Activated CD4-positive, CD25-positive, alpha-beta regulatory T cell (primary cell): ENCODE data around the gene HOXA13.

Source experiments
- DNase-seq, 4 experiments: peaks; one replicate each; lab custom pipeline; 2025; lab: John Stamatoyannopoulos, UW

HOXA13 gene

DNA sequence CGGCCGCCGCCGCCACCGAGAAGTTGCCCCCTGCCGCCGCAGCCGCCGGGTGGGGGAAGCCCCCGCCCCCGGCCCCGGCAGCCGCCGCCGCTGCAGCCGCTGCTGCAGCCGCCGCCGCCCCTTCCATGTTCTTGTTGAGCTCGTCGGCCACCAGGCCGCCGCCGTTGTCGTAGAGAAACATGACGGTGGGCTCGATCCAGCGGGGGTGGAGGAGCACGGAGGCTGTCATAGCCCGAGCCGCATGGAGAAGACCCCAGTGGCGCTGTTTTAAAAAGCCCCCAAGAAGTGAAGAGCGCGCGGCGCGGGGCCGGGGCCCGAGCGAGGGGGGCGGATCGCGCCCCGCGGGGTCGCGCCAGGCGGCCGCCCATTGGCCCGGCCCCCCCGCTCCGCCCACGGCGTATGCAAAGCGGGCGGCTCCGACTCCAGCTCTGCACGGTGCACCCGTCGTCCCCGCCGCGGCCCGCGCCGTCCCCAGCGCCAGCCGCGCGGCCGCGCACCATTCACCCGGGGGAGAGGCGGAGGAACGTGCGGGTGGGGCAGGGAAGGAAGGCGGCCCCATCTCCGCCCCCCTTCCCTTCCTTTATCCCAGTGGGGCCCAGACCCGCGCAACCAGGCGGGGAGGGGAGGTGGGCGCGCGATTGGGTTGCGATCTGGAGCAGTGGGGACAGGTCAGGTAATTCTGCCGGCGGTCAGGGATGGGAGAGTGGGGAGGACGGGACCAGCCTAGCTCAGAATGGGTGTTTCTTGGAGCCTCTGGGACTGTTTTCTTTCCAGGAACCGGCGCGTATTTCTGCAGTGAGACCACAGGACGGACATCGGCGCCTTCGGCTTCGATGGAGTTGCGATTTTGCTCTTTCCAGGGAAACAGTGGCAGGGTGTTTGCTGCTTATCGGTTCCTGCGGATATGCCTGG is at the start of gene HOXA13:
TSS of gene HOXA13 (minus strand) at position 243 of the 912 bp plus-strand sequence. CDS start at position 229, 14 bp downstream.
- no peak for DNase-seq

DNA sequence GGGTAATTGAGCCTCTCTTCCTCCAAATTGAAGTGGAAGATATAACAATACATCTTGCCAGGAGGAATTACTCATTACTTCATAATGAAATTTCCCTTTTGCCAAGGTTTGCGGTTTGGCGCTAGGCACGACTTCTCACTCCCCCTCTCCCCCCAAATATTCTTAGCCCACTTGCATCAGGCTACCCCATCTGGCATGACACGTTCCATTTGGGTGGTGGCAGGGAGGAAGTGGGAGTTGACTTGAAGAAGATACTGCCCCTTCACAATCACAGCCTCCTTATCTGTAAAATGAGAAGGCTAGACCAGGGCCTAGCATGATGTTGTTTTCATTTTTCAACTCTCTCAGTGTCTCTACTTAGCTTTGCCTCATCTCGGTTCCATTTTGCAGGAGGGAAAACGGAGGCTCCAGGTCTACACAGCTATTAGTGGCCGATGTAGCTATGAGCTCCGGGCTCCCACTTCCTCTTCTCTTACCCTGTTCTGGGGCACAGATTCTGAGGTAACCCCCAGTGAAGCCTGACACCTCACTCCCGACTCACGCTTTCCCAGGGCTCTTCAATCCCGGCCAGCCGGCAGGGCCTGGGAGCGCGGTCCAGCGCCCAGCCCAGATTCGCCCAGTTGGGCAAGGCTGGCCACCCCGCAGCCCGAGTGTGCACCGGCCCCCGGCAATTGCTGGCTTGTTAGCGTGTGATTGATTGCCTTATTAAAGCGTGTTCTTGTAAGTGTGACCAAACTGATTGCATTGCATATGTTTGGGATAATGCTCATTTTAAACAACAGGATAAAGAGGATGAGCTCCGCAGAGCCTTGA is 49.2 kb upstream of the HOXA13 start:
- DNase-seq, result no peak

DNA sequence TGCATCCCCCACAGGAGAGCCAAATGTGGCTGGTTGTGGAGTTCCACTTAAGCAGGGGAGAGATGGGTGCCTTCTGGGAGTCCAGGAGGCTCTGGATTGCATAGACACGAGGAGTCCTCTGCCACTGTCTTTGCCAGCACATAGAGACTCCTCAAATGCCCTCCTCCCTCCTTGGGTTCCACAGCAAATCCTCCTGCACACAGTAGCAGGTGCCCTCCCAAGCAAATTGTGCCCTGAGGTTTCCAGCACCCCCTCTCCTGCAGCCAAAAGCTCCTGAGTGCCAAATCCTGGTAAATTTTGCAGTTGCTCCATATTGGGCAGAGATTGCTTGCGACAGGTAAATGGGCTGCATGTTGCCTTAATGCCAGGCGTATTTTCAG is 48.5 kb upstream of the HOXA13 start:
- no peak for DNase-seq

DNA sequence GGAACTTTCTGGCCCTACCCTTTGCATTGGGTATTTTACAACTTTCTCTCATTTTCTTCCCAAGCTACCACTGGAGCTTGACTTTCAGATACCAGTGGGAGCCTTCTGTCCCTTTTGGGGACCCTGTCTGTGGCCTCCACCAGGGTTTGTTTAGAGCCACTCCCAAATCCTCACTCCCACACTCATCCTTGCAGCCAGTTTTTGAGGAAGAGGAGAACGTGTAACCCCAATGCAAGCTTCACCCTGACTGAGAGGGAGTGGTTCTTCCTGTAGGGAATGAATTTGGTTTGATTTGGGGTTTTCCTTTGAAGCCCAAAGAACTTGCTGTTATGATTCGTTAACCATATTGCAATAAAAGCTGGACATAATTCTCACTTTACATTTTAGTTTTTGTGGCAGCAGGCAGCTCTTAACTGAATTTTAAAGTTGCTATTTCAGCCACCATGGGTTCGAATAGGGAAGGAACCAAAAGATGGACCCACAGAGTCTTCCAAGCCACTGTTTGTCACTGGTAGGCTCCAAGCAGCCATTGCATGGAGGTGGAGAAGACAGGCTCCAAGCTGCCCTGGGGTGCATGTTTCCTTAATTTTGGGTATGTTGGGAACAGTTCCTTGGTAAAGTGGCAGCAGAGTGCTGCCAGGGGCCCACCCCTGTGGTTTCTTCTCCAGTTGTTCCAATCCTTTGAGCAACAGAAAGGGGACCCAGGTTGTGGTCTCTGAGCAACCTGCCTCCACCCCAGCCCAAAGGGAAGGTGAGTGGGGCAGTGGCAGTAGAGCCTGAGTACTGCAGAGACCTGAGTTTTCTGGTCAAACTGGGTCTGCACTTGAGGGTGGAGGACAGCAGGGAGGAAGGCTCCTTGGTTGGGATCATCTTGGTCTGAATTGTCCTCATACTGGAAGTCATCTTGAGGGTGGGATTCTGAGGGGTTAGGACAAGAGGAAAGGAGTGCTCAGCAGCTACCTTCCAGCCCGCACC is 47.8 kb upstream of the HOXA13 start:
- DNase-seq, result no peak

- DNase-seq, result no peak
Observed at GRCh38 chr7:27247000-27247399, 47.1 kb upstream of the HOXA13 start.

DNA sequence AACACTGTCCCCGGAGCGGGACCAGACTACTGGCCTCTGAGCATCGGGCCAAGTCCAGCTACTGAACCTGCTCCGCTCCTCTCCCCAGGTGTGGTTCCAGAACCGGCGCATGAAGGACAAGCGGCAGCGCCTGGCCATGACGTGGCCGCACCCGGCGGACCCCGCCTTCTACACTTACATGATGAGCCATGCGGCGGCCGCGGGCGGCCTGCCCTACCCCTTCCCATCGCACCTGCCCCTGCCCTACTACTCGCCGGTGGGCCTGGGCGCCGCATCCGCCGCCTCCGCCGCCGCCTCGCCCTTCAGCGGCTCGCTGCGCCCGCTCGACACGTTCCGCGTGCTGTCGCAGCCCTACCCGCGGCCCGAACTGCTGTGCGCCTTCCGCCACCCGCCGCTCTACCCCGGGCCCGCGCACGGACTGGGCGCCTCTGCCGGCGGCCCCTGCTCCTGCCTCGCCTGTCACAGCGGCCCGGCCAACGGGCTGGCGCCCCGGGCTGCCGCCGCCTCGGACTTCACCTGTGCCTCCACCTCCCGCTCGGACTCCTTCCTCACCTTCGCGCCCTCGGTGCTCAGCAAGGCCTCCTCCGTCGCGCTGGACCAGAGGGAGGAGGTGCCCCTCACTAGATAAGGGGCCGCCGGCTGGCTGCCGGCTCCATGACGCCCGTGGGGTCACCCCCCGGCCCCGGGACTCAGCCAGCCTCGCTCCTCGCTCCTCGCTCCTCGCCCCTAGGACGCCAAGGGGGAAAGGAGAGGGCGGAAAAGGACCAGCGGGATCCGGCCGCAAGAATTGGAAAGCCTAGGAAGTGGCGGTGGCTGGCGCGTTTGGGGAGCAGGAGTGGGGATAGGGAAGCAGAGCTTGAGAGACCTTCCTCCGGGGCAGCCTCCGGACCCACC is 46.2 kb upstream of the HOXA13 start:
- no peak for DNase-seq

- no peak for DNase-seq
Observed at GRCh38 chr7:27245124-27245797, 45.4 kb upstream of the HOXA13 start.

DNA sequence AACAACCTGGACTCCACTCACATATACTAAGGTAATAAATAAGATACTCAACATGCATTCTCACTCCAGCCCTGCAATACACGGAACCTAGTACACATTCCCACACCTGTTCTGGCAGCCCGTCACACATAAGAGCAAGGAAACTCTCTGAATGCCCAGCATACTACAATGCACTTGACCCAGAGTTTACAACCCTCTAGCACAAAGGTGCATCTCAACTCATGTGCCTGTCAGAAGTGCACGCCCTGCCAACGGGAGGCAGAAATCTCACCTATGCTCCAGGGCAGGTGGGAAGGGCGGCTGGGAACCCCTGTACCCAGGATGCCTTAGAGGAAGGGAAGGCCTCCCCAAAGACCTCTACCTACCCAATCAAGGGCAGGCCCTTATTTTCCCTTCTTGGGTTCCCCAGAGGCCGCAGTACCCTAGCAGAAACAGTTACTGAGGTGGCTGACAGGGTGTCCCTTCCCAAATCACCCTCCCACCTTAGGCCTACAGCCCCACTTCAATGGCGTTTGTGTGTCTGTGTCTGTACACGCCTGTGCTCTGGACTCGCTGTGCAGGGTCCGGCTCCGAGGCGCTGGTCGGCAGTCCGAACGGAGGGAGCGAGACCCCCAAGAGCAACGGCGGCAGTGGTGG is 44.7 kb upstream of the HOXA13 start:
- DNase-seq, result no peak

DNA sequence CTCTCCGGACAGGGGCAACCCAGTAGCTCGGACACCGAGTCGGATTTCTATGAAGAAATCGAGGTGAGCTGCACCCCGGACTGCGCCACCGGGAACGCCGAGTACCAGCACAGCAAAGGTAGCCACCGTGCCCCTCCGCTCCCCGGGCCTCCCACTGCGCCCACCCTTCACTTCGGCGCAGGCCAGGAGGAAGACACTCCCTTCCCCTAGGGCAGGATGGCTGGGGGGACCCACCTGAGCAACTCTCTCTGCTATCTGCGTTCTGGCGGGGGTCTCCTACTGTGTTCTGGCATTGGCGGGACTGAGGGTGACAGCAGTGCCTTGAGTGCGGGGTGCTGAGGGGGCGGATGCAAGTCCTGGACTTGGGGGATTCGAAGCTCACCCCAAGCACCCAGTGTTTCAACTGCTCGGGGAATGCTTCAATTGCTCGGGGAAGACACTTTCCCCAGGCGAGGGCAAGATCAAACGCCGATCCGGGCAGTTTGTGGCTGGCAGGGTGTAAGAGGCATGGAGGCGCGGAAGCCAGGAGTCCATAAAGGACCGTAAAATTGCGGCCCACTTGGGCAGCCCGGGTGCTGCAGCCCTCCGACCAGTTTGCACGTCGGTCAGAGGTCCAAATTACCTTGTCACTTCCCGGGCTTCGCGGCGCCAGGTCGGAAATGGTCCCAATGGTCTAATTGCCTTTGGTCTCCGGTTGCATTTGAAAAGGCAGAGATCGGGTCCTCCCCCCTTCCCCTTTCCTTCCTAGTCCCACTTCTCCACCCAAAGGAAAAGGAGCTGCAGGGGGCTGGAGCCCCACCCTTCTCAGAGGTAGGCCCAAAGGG is 43.7 kb upstream of the HOXA13 start:
- DNase-seq, result no peak

DNA sequence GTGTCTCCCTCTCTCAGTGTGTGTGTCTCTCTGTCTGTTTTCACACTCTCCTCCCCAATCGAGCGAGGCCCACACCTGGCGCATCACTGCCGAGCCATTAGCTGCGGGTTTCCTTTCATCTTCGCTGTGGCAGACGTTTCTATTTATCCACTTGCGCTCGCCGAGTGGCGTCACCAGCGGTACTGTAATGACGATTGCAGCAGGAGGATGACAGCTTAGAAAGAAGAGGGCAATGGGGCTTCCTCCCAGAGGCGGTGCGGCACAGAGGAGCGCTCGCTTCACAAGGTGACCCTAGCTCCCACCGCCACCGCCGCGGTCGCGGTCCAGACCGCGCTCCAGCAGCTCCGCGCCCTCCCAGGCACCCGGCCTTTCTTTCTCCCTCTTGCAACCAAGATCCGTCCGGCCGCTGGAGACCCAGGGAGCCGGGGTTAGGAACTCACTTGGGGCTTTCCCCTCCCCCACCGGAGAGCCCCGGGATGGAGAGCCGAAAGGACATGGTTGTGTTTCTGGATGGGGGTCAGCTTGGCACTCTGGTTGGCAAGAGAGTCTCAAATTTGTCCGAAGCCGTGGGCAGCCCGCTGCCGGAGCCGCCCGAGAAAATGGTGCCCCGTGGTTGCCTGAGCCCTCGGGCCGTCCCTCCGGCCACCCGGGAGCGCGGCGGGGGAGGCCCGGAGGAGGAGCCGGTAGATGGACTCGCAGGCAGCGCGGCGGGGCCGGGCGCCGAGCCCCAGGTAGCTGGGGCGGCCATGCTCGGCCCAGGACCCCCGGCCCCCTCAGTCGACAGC is 42.9 kb upstream of the HOXA13 start, which contains the start of gene EVX1:
TSS of gene EVX1 (plus strand) at position 248 of the 785 bp plus-strand sequence. CDS start at position 477, 229 bp downstream.
- peak in 1 of 4 experiments; percentile 12 for DNase-seq

DNA sequence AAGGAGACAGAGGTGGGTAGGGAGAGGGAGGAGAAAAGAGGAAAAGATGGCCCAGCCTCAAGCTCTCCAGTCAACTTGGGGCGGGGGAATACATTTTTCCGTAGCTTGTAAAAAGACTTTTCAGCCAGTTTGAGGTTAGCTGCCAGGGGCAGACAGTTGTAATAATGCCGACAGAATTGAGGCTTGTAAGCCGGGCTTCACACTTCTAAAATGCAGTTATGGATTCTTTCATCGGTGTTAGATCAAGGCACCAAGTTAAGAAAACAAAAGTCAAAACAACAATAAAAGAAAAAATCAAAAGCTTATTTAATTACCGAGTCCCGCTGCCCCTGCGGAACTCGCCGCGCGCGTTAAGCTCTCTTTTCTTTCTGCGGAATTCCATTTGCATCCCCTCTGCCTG is 42.3 kb upstream of the HOXA13 start:
- DNase-seq, result no peak

DNA sequence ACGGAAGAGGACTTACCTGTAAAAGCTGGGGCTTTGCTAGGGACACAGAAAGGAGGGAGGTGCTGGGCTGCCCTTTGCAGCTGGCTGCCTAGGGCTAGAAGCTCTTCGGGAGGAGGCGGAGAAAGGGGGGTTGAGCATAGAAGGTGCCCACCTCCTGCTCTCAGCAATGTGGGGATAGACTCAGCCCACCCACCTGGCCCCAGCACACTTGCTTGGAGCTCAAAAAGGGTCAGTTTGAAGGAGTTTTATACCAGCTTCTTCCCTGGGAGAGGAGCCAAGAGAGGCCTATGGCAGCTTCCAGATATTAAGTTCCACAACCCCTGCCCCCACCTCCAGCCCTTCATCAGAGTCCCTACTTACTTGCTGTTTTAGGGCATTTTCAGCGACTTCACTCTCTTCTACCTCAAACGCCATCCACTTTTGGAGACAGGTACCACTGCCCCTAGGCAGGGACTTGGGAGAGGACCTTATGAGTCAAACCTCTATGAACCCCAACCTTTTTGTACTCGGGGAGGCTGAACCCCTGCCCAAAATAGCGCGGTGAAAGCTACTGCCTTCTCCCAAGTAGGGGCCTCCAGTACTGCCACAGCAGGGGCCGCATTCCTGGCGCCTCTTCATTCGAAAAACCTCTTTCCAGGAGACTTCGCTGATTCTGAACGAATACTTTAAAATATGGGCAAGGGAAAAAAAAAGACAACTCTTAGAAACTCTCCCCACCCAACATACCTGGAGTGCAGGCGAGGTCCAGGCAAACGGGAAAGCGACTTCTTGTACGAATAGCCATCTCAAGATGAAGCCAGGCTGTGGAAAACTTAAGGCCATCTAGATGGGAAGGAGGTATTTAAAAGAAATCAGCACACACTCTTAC is 41.5 kb upstream of the HOXA13 start:
- no peak for DNase-seq

- DNase-seq, result no peak
Observed at GRCh38 chr7:27240015-27240731, 40.3 kb upstream of the HOXA13 start.

DNA sequence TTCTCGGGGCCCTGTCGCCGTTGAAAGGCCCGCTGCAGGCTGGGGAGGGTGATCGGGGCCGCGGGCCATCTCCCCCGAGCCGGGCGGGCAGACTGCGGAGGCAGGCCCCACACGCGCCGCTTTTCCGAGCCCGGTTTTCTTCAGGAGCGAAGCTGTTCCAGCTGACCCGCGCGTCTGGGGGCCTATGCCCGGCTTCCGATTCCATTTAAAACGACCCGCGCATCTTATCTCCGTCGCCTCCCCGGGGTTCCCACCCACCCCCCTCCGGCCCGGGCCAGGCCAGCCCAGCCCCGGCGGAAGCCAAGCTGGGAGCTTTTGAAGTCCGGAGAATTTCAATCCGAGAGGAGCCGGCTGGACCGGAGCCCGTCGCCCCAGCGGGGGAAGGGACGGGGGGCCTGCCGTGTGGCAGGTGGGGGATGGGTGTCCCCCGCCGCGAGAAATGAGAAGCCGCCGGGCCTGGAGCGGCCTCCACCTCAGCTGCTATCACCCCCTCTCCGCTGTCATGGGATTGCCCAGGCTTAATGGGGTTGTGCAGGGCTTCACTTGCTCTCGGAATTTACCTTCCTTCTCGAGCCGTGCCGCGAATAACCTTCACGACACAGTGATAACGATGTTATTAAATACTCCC is 39.6 kb upstream of the HOXA13 start:
- no peak for DNase-seq

- no peak for DNase-seq
Observed at GRCh38 chr7:27238979-27239386, 39.1 kb upstream of the HOXA13 start.
